ENCODE measurements around the gene ZNF674. TPM values are rescaled to one million over a fixed set of nuclear protein-coding genes. Genes with fewer than 3 reads are reported as not detected.

The ZNF674 gene
- total RNA-seq, 4 donors from 2014 or later = 0.65 to 4.3 (median 3.4) TPM

- TF ChIP-seq, protein P1, sequence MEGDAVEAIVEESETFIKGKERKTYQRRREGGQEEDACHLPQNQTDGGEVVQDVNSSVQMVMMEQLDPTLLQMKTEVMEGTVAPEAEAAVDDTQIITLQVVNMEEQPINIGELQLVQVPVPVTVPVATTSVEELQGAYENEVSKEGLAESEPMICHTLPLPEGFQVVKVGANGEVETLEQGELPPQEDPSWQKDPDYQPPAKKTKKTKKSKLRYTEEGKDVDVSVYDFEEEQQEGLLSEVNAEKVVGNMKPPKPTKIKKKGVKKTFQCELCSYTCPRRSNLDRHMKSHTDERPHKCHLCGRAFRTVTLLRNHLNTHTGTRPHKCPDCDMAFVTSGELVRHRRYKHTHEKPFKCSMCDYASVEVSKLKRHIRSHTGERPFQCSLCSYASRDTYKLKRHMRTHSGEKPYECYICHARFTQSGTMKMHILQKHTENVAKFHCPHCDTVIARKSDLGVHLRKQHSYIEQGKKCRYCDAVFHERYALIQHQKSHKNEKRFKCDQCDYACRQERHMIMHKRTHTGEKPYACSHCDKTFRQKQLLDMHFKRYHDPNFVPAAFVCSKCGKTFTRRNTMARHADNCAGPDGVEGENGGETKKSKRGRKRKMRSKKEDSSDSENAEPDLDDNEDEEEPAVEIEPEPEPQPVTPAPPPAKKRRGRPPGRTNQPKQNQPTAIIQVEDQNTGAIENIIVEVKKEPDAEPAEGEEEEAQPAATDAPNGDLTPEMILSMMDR (IDR thresholded peaks at IDR 0.05; ENCODE audit: low read depth) = no peak
These were observed 22.2 kb upstream of the ZNF674 start for GRCh38 chrX:46567388-46567787.

- TF ChIP-seq, protein P1 (IDR thresholded peaks at IDR 0.05; ENCODE audit: low read depth) = no peak
These were observed 16.8 kb upstream of the ZNF674 start for GRCh38 chrX:46561824-46562657.

- TF ChIP-seq, protein P1 (IDR thresholded peaks at IDR 0.05; ENCODE audit: low read depth) = no peak
These were observed 13.8 kb upstream of the ZNF674 start for GRCh38 chrX:46559062-46559461.

DNA sequence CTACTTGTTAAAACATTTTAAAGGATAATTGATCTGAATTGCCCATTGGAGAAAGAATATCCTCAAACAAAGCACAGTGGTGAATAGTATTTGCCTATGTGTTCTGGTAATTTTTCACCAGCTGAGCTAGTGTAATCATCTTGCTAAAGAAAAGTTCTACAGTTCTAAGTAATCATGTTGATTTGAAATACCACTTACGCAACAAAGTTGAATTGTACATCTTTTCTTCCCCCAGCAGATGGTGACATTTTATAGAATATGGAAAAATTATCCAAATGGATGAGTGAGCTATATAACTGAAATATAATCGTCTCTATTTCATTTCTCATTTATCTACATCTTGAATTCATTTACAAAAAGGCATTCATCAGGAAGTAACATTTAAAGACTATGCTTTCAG, 9.7 kb upstream of the ZNF674 start:
- TF ChIP-seq, protein P1 (IDR thresholded peaks at IDR 0.05; ENCODE audit: low read depth) = no peak

GRCh38 chrX:46553935-46554334, 8.7 kb upstream of the ZNF674 start:
- TF ChIP-seq, protein P1 (IDR thresholded peaks at IDR 0.05; ENCODE audit: low read depth) = no peak

DNA sequence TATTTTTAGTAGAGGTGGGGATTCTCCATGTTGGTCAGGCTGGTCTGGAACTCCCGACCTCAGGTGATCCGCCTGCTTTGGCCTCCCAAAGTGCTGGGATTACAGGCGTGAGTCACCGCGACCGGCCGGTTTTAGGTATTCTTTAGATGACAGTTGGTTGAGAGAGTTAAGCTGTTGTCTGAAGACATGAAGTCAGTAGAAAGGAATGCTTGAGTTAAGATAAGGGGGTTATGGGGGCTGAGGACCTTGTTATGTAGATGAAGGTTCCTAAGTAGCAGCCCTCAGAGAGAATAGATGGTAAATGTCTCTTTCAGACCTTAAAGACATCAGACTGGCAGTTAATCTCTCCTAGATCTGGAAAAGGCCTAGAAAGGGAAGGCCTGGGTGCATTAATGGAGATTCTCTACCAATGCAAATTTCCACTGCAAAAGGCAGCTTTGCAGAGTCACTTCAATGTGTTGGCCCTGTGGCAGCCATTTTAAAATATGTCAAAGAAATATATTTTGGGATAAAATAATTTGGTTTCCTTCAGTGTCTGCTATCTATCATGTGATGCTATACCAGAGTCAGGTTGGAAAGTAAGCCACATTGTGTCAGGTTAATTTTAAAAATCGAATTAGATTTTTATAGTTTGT, 6.4 kb upstream of the ZNF674 start:
- TF ChIP-seq, protein P1 (IDR thresholded peaks at IDR 0.05; ENCODE audit: low read depth) = no peak

- TF ChIP-seq, protein P1 (IDR thresholded peaks at IDR 0.05; ENCODE audit: low read depth) = no peak
These were observed 4.7 kb upstream of the ZNF674 start for GRCh38 chrX:46549914-46550313.
